ENCODE measurements around the gene SETBP1. TPM values are rescaled to one million over a fixed set of nuclear protein-coding genes. Genes with fewer than 3 reads are reported as not detected.

Gene SETBP1
- total RNA-seq, 1 donor from 2014 or later: 30.1 TPM

- DNase-seq: no peak
These were observed 135.8 kb downstream of the SETBP1 start for GRCh38 chr18:44816477-44816876.

- DNase-seq: no peak
These were observed 137.3 kb downstream of the SETBP1 start for GRCh38 chr18:44817831-44818473.

- DNase-seq: no peak
These were observed 138.1 kb downstream of the SETBP1 start for GRCh38 chr18:44818668-44819403.

GRCh38 chr18:44819944-44820510 is 139.3 kb downstream of the SETBP1 start:
- DNase-seq: peak; percentile 66

GRCh38 chr18:44821924-44822323 is 141.2 kb downstream of the SETBP1 start:
- DNase-seq: no peak

- no peak for DNase-seq
These were observed 142.6 kb downstream of the SETBP1 start for GRCh38 chr18:44823286-44823685.

GRCh38 chr18:44823782-44824181 is 143.1 kb downstream of the SETBP1 start:
- no peak for DNase-seq

GRCh38 chr18:44824884-44825283 is 144.2 kb downstream of the SETBP1 start:
- no peak for DNase-seq

GRCh38 chr18:44826418-44827259 is 146.0 kb downstream of the SETBP1 start:
- DNase-seq: peak; percentile 95

GRCh38 chr18:44828080-44828479 is 147.4 kb downstream of the SETBP1 start:
- no peak for DNase-seq

GRCh38 chr18:44830581-44830980 is 149.9 kb downstream of the SETBP1 start:
- peak; percentile 84 for DNase-seq

- DNase-seq: no peak
These were observed 153.1 kb downstream of the SETBP1 start for GRCh38 chr18:44833786-44834185.

- no peak for DNase-seq
These were observed 154.3 kb downstream of the SETBP1 start for GRCh38 chr18:44834867-44835469.

GRCh38 chr18:44835703-44836102 is 155.0 kb downstream of the SETBP1 start:
- DNase-seq: peak; percentile 54

GRCh38 chr18:44836263-44836662 is 155.6 kb downstream of the SETBP1 start:
- no peak for DNase-seq

GRCh38 chr18:44837482-44838180 is 156.9 kb downstream of the SETBP1 start:
- DNase-seq: no peak

- DNase-seq: peak; percentile 34
These were observed 158.4 kb downstream of the SETBP1 start for GRCh38 chr18:44838971-44839666.

GRCh38 chr18:44840058-44840790 is 159.5 kb downstream of the SETBP1 start:
- peak; percentile 83 for DNase-seq

GRCh38 chr18:44841221-44841620 is 160.5 kb downstream of the SETBP1 start:
- no peak for DNase-seq
